ENCODE measurements around the gene LMF1. TPM values are rescaled to one million over a fixed set of nuclear protein-coding genes. Genes with fewer than 3 reads are reported as not detected.
A peak's percentile ranks its signal among the peaks of the same experiment; 100 is the strongest.

The LMF1 gene
- total and polyA plus RNA-seq, 8 donors, result 7.6 to 121 (median 15.8) TPM

- peak in 1 of 2 donors; percentile 35 for DNase-seq
- no peaks in the 10 kb centered on the region for H3K9me3 ChIP-seq
- peaks cover 4 to 18% (median 12%) of the 10 kb centered on the region in 4 donors for H3K4me1 ChIP-seq
- peaks cover 3 to 47% (median 24%) of the 10 kb centered on the region in 4 donors for H3K36me3 ChIP-seq
- H3K4me3 ChIP-seq, result no peak overlapping the region
- no peaks in the 10 kb centered on the region for H3K27me3 ChIP-seq
- no peak overlapping the region for H3K27ac ChIP-seq
- 74 to 90% (median 85%) methylated on average over 4 of the region's 4 CpGs for WGBS, 5 donors
- TF ChIP-seq POLR2A (IDR thresholded peaks at IDR 0.05), result no peak
- TF ChIP-seq POLR2AphosphoS5 (IDR thresholded peaks at IDR 0.05), result no peak
- no peak for TF ChIP-seq EP300 (IDR thresholded peaks at IDR 0.05)
- TF ChIP-seq CTCF (IDR thresholded peaks at IDR 0.05), result no peak
- intact Hi-C loops (cut with DNase I; ENCODE audit: low total_unique reads), result no loop called here
These were observed 56.3 kb downstream of the LMF1 start for GRCh38 chr16:914440-914839.

- H3K4me1 ChIP-seq, result peaks cover 4 to 18% (median 12%) of the 10 kb centered on the region in 4 donors
- H3K4me3 ChIP-seq, result no peak overlapping the region
- TF ChIP-seq CTCF (IDR thresholded peaks at IDR 0.05) (no peak), POLR2A (IDR thresholded peaks at IDR 0.05) (no peak), POLR2AphosphoS5 (IDR thresholded peaks at IDR 0.05) (no peak), EP300 (IDR thresholded peaks at IDR 0.05) (no peak)
- peaks cover 3 to 47% (median 28%) of the 10 kb centered on the region in 4 donors for H3K36me3 ChIP-seq
- 94 to 96% (median 95%) methylated on average over 21 to 26 of the region's 26 CpGs for WGBS, 5 donors
- H3K9me3 ChIP-seq, result no peaks in the 10 kb centered on the region
- H3K27me3 ChIP-seq, result no peaks in the 10 kb centered on the region
- intact Hi-C loops (cut with DNase I; ENCODE audit: low total_unique reads), result no loop called here
- no peak overlapping the region for H3K27ac ChIP-seq
- no peak for DNase-seq
These were observed 56.9 kb downstream of the LMF1 start for GRCh38 chr16:913817-914439.

GRCh38 chr16:912684-913613 lies 57.8 kb downstream of the LMF1 start:
- no peaks in the 10 kb centered on the region for H3K9me3 ChIP-seq
- TF ChIP-seq POLR2AphosphoS5 (IDR thresholded peaks at IDR 0.05) (peak in 1 of 3 donors; percentile 10), CTCF (IDR thresholded peaks at IDR 0.05) (no peak), EP300 (IDR thresholded peaks at IDR 0.05) (no peak), POLR2A (IDR thresholded peaks at IDR 0.05) (no peak)
- H3K27me3 ChIP-seq, result no peaks in the 10 kb centered on the region
- H3K4me1 ChIP-seq, result peaks cover 4 to 18% (median 12%) of the 10 kb centered on the region in 4 donors
- peak; percentile 80 to 87 for DNase-seq
- no peak overlapping the region for H3K4me3 ChIP-seq
- peak overlapping the region in 3 of 5 donors; percentile 13 to 40 (median 26) for H3K27ac ChIP-seq
- H3K36me3 ChIP-seq, result peaks cover 3 to 49% (median 35%) of the 10 kb centered on the region in 4 donors
- intact Hi-C loops (cut with DNase I; ENCODE audit: low total_unique reads), result no loop called here
- 47 to 80% (median 66%) methylated on average over 11 to 56 of the region's 56 CpGs for WGBS, 5 donors

GRCh38 chr16:912322-912683 lies 58.5 kb downstream of the LMF1 start:
- DNase-seq, result no peak
- Histone ChIP-seq H3K9me3 (peaks cover 0 to 3% (median 2%) of the 10 kb centered on the region in 4 donors), H3K27me3 (no peaks in the 10 kb centered on the region), H3K4me1 (peaks cover 4 to 18% (median 12%) of the 10 kb centered on the region in 4 donors), H3K4me3 (no peak overlapping the region), H3K27ac (peak overlapping the region in 2 of 5 donors; percentile 11 to 26), H3K36me3 (peaks cover 3 to 55% (median 41%) of the 10 kb centered on the region in 4 donors)
- intact Hi-C loops (cut with DNase I; ENCODE audit: low total_unique reads), result no loop called here
- no peak for TF ChIP-seq POLR2A (IDR thresholded peaks at IDR 0.05)
- no peak for TF ChIP-seq EP300 (IDR thresholded peaks at IDR 0.05)
- TF ChIP-seq POLR2AphosphoS5 (IDR thresholded peaks at IDR 0.05), result no peak
- TF ChIP-seq CTCF (IDR thresholded peaks at IDR 0.05), result no peak
- WGBS, 5 donors, result 74 to 95% (median 85%) methylated on average over 12 to 19 of the region's 19 CpGs
